Measurements from ENCODE around the gene COQ10A. TPM values are rescaled to one million over a fixed set of nuclear protein-coding genes. Genes with fewer than 3 reads are reported as not detected.
A peak's percentile ranks its signal among the peaks of the same experiment; 100 is the strongest.

COQ10A gene
- total and polyA plus RNA-seq, 9 of the 15 experiments (the other 6 are each of a cell fraction or from before 2014, with no cell fraction given) = 3.1 to 26.4 (median 12.7) TPM

GRCh38 chr12:56267443-56268071, 815 bp downstream of the COQ10A start (continued):
- TF ChIP-seq POLR2G (IDR thresholded peaks at IDR 0.05; ENCODE audit: low read depth, low read length) (no peak), VEZF1 (CRISPR knock-in tag; IDR thresholded peaks at IDR 0.05) (peak; percentile 52; the same call in 1 of the 2 replicates), ZNF165 (CRISPR knock-in tag; IDR thresholded peaks at IDR 0.05; ENCODE audit: borderline replicate concordance) (no peak), SPI1 (IDR thresholded peaks at IDR 0.05; ENCODE audit: borderline replicate concordance, low read depth, low read length) (no peak), MLX (CRISPR knock-in tag; conservative IDR thresholded peaks at IDR 0.05) (no peak), ARID4B (CRISPR knock-in tag; IDR thresholded peaks at IDR 0.05) (no peak), DLX4 (CRISPR knock-in tag; IDR thresholded peaks at IDR 0.05) (no peak), HNRNPL (IDR thresholded peaks at IDR 0.05; ENCODE audit: low read depth, low read length) (no peak), TRIM24 (IDR thresholded peaks at IDR 0.05) (no peak), ZNF79 (CRISPR knock-in tag; IDR thresholded peaks at IDR 0.05; ENCODE audit: low read depth) (no peak), ZNF12 (CRISPR knock-in tag; IDR thresholded peaks at IDR 0.05) (no peak), RBFOX2 (IDR thresholded peaks at IDR 0.05; ENCODE audit: low read depth, low read length) (no peak), PTBP1 (IDR thresholded peaks at IDR 0.05; ENCODE audit: low read depth, low read length) (no peak), TFE3 (CRISPR knock-in tag; IDR thresholded peaks at IDR 0.05) (peak; percentile 20; the same call in 1 of the 2 replicates)
- TF ChIP-seq, protein P1, sequence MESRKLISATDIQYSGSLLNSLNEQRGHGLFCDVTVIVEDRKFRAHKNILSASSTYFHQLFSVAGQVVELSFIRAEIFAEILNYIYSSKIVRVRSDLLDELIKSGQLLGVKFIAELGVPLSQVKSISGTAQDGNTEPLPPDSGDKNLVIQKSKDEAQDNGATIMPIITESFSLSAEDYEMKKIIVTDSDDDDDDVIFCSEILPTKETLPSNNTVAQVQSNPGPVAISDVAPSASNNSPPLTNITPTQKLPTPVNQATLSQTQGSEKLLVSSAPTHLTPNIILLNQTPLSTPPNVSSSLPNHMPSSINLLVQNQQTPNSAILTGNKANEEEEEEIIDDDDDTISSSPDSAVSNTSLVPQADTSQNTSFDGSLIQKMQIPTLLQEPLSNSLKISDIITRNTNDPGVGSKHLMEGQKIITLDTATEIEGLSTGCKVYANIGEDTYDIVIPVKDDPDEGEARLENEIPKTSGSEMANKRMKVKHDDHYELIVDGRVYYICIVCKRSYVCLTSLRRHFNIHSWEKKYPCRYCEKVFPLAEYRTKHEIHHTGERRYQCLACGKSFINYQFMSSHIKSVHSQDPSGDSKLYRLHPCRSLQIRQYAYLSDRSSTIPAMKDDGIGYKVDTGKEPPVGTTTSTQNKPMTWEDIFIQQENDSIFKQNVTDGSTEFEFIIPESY (CRISPR knock-in tag; IDR thresholded peaks at IDR 0.05) = peak; percentile 49; the same call in 1 of the 2 replicates

Measured in K562 (cell line).